Mesothelial cell of epicardium (in vitro differentiated cells): ENCODE results near the gene USP4. TPM values are rescaled to one million over a fixed set of nuclear protein-coding genes. Genes with fewer than 3 reads are reported as not detected.
A peak's percentile ranks its signal among the peaks of the same experiment; 100 is the strongest.

ENCODE experiments used
- DNase-seq, 2 experiments: peaks; one replicate each; pipeline ENCODE4 v3.0.0; 2021; ENCODE audit warnings: low spot score in 2 of 2; ENCODE audit not compliant: unreplicated experiment in 2 of 2
- H3K27ac Mint-ChIP-seq: 2 replicates; pipeline ENCODE4 v1.8.0; 2021; ENCODE audit warnings: mixed read lengths
- H3K27me3 Mint-ChIP-seq: 2 replicates; pipeline ENCODE4 v1.8.0; 2021; ENCODE audit warnings: low read depth, mixed read lengths
- H3K36me3 Mint-ChIP-seq: 2 replicates; pipeline ENCODE4 v1.8.0; 2021; ENCODE audit warnings: mixed read lengths
- H3K4me1 Mint-ChIP-seq: 2 replicates; pipeline ENCODE4 v1.8.0; 2021; ENCODE audit warnings: mixed read lengths
- H3K4me3 Mint-ChIP-seq: 2 replicates; pipeline ENCODE4 v1.8.0; 2021; ENCODE audit warnings: mild to moderate bottlenecking, moderate library complexity, mixed read lengths
- H3K9me3 Mint-ChIP-seq: 2 replicates; pipeline ENCODE4 v1.8.0; 2021; ENCODE audit warnings: mixed read lengths
- CTCF ChIP-seq: fragments of 200-600 bp; sonication (generic); IDR thresholded peaks from one replicate; pipeline ENCODE4 v1.5.0; 2021; ENCODE audit warnings: antibody characterized with exemption; ENCODE audit not compliant: unreplicated experiment
- total RNA-seq: library from RNA; stranded (reverse); gene quantifications from 3 replicates; pipeline ENCODE4 v1.2.1, GENCODE V29; 2021

The USP4 gene
- total RNA-seq, 1 donor from 2014 or later, result 54.5 TPM

- DNase-seq, result no peak
- no peaks in the 10 kb centered on the region for H3K9me3 Mint-ChIP-seq
- no peaks in the 10 kb centered on the region for H3K4me1 Mint-ChIP-seq
- peaks cover 48% of the 10 kb centered on the region for H3K36me3 Mint-ChIP-seq
- no peaks in the 10 kb centered on the region for H3K27me3 Mint-ChIP-seq
- H3K4me3 Mint-ChIP-seq, result no peak overlapping the region
- H3K27ac Mint-ChIP-seq, result no peak overlapping the region
- TF ChIP-seq CTCF, result no peak
These were observed 43.0 kb downstream of the USP4 start for GRCh38 chr3:49296781-49297411.

- H3K4me3 Mint-ChIP-seq, result no peak overlapping the region
- no peaks in the 10 kb centered on the region for H3K27me3 Mint-ChIP-seq
- no peaks in the 10 kb centered on the region for H3K9me3 Mint-ChIP-seq
- H3K4me1 Mint-ChIP-seq, result no peaks in the 10 kb centered on the region
- peak; percentile 58 for TF ChIP-seq CTCF
- no peak for DNase-seq
- peaks cover 44% of the 10 kb centered on the region for H3K36me3 Mint-ChIP-seq
- no peak overlapping the region for H3K27ac Mint-ChIP-seq
These were observed 44.3 kb downstream of the USP4 start for GRCh38 chr3:49295489-49296058.

- no peaks in the 10 kb centered on the region for H3K9me3 Mint-ChIP-seq
- DNase-seq, result no peak
- no peak overlapping the region for H3K4me3 Mint-ChIP-seq
- H3K4me1 Mint-ChIP-seq, result no peaks in the 10 kb centered on the region
- H3K36me3 Mint-ChIP-seq, result peaks cover 37% of the 10 kb centered on the region
- H3K27ac Mint-ChIP-seq, result no peak overlapping the region
- TF ChIP-seq CTCF, result no peak
- no peaks in the 10 kb centered on the region for H3K27me3 Mint-ChIP-seq
These were observed 45.5 kb downstream of the USP4 start for GRCh38 chr3:49294343-49294742.

- H3K9me3 Mint-ChIP-seq, result no peaks in the 10 kb centered on the region
- no peak overlapping the region for H3K27ac Mint-ChIP-seq
- H3K36me3 Mint-ChIP-seq, result peaks cover 60% of the 10 kb centered on the region
- DNase-seq, result no peak
- H3K4me3 Mint-ChIP-seq, result no peak overlapping the region
- no peak for TF ChIP-seq CTCF
- H3K27me3 Mint-ChIP-seq, result no peaks in the 10 kb centered on the region
- no peaks in the 10 kb centered on the region for H3K4me1 Mint-ChIP-seq
These were observed 55.9 kb downstream of the USP4 start for GRCh38 chr3:49283997-49284396.

GRCh38 chr3:49279376-49279775, 60.5 kb downstream of the USP4 start:
- Mint-ChIP-seq H3K27ac (no peak overlapping the region), H3K36me3 (peaks cover 47% of the 10 kb centered on the region), H3K9me3 (no peaks in the 10 kb centered on the region), H3K27me3 (no peaks in the 10 kb centered on the region), H3K4me1 (no peaks in the 10 kb centered on the region), H3K4me3 (no peak overlapping the region)
- TF ChIP-seq CTCF, result no peak
- DNase-seq, result no peak
